ENCODE measurements around the gene MECR. TPM values are rescaled to one million over a fixed set of nuclear protein-coding genes. Genes with fewer than 3 reads are reported as not detected.

MECR gene
- total and polyA plus RNA-seq, 10 of the 15 experiments (the other 5 are each of a cell fraction or from before 2014, with no cell fraction given), result 7.6 to 66.3 (median 38.7) TPM

DNA sequence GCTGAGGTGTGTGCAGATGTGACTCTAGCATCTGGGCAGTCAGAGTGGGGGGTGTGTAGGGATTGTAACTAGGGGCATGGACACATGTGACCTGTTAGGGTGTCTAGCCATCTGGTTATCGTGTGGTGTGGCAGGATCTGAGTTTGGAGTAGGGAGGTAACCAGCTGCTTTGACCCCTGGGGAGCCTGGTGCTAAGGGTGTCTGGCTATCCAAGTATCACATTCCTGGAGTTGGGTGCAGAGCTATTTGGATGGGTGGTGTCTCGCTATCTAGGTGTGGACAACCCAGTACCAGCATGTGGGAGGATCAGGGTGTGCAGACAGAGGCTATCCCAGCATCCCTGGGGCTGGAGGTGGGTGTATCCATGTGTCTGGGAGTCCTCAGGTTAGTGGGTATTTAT, 10.3 kb upstream of the MECR start:
- intact Hi-C loops (cut with micrococcal nuclease; ENCODE audit: unreplicated experiment), result no loop called here
- Histone ChIP-seq H3K27me3 (replicated peaks in 1 of 2; ENCODE audit: control insufficient read depth in 2 of 2, insufficient read depth in 2 of 2, low read length in 1 of 2) (peaks cover 10 to 21% of the 10 kb centered on the region in 2 experiments), H3K79me2 (ENCODE audit: control insufficient read depth, insufficient read depth, low read length) (no peaks in the 10 kb centered on the region), H3K9ac (ENCODE audit: control insufficient read depth, insufficient read depth, low read length) (no peak overlapping the region), H3K36me3 (ENCODE audit: control insufficient read depth in 2 of 2, insufficient read depth in 2 of 2, low read length in 1 of 2) (no peaks in the 10 kb centered on the region), H3K27ac (ENCODE audit: control insufficient read depth, insufficient read depth) (no peak overlapping the region), H3K4me2 (ENCODE audit: control insufficient read depth, insufficient read depth) (no peak overlapping the region), H3K4me1 (ENCODE audit: control insufficient read depth, insufficient read depth, low read length) (peaks cover 8% of the 10 kb centered on the region), H2AFZ (ENCODE audit: control insufficient read depth, low read depth, low read length) (no peak overlapping the region), H3K9me3 (replicated peaks; ENCODE audit: control insufficient read depth, insufficient read depth, low read length) (no peaks in the 10 kb centered on the region), H4K20me1 (ENCODE audit: control insufficient read depth, insufficient read depth) (no peaks in the 10 kb centered on the region), H3K4me3 (no peak overlapping the region)
- ChIA-PET RAD21 (ENCODE audit: unreplicated experiment) (no interaction called here), CTCF (no interaction called here), SMC1A (ENCODE audit: uncharacterized antibody, unreplicated experiment) (no interaction called here), POLR2A (no interaction called here)
- FAIRE-seq (no peak), DNase-seq (ENCODE audit: low read depth, low spot score) (no peak), ATAC-seq (no peak)
- no TSS peak for BruUV-seq (replicated peaks)
- TF ChIP-seq, protein P1, sequence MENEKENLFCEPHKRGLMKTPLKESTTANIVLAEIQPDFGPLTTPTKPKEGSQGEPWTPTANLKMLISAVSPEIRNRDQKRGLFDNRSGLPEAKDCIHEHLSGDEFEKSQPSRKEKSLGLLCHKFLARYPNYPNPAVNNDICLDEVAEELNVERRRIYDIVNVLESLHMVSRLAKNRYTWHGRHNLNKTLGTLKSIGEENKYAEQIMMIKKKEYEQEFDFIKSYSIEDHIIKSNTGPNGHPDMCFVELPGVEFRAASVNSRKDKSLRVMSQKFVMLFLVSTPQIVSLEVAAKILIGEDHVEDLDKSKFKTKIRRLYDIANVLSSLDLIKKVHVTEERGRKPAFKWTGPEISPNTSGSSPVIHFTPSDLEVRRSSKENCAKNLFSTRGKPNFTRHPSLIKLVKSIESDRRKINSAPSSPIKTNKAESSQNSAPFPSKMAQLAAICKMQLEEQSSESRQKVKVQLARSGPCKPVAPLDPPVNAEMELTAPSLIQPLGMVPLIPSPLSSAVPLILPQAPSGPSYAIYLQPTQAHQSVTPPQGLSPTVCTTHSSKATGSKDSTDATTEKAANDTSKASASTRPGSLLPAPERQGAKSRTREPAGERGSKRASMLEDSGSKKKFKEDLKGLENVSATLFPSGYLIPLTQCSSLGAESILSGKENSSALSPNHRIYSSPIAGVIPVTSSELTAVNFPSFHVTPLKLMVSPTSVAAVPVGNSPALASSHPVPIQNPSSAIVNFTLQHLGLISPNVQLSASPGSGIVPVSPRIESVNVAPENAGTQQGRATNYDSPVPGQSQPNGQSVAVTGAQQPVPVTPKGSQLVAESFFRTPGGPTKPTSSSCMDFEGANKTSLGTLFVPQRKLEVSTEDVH (IDR thresholded peaks at IDR 0.05; ENCODE audit: low read depth, partially characterized antibody), result no peak
- no peak for TF ChIP-seq RBBP5 (conservative IDR thresholded peaks at IDR 0.05)
- WGBS (ENCODE audit: insufficient coverage, insufficient replicate concordance, low lambda C conversion rate, missing lambda C conversion rate), result 0% methylated on average over 2 of the region's 2 CpGs
- in situ Hi-C loops (cut with MboI), result loop anchor here (10.0 kb wide), 1 partner anchor 604 kb away; no protein-coding TSS in a partner anchor

DNA sequence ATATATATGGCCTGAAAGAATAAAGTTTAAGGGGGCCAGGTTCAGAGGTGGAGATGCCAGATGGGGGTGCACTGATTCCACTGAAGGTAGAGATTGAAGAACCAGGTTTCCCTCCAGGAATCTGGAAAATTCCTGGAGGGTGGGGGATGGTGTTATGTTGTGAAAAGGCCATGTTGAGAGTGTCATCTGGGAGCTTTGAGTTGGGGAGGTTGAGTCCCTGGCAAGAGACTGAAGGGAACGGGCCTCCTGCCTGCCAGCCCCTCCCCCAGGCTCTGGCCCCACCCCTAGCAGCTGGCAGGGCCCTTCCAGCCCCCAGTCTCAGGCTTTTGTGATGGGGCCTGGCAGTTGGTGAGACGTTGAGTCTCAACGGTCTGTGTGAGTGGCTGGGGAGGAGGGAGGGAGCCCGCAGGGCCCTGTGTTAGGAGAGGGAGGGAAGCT, 9.7 kb upstream of the MECR start:
- no peak for DNase-seq (ENCODE audit: low read depth, low spot score)
- Histone ChIP-seq H3K79me2 (ENCODE audit: control insufficient read depth, insufficient read depth, low read length) (no peaks in the 10 kb centered on the region), H3K27ac (ENCODE audit: control insufficient read depth, insufficient read depth) (no peak overlapping the region), H3K9me3 (replicated peaks; ENCODE audit: control insufficient read depth, insufficient read depth, low read length) (no peaks in the 10 kb centered on the region), H3K4me3 (no peak overlapping the region), H3K4me2 (ENCODE audit: control insufficient read depth, insufficient read depth) (no peak overlapping the region), H2AFZ (ENCODE audit: control insufficient read depth, low read depth, low read length) (no peak overlapping the region), H3K4me1 (ENCODE audit: control insufficient read depth, insufficient read depth, low read length) (peaks cover 8% of the 10 kb centered on the region), H3K27me3 (replicated peaks in 1 of 2; ENCODE audit: control insufficient read depth in 2 of 2, insufficient read depth in 2 of 2, low read length in 1 of 2) (peaks cover 10 to 21% of the 10 kb centered on the region in 2 experiments), H4K20me1 (ENCODE audit: control insufficient read depth, insufficient read depth) (no peaks in the 10 kb centered on the region), H3K9ac (ENCODE audit: control insufficient read depth, insufficient read depth, low read length) (no peak overlapping the region), H3K36me3 (ENCODE audit: control insufficient read depth in 2 of 2, insufficient read depth in 2 of 2, low read length in 1 of 2) (no peaks in the 10 kb centered on the region)
- intact Hi-C loops (cut with micrococcal nuclease; ENCODE audit: unreplicated experiment) (no loop called here), in situ Hi-C loops (cut with MboI) (loop anchor here (10.0 kb wide), 1 partner anchor 604 kb away; no protein-coding TSS in a partner anchor)
- WGBS (ENCODE audit: insufficient coverage, insufficient replicate concordance, low lambda C conversion rate, missing lambda C conversion rate), result 0% methylated on average over 1 of the region's 4 CpGs
- ChIA-PET POLR2A (no interaction called here), RAD21 (ENCODE audit: unreplicated experiment) (no interaction called here), CTCF (interaction anchor here (0.5 to 1.1 kb wide), 4 partner anchors 10 to 553 kb away, joined by 3 to 4 read pairs (median 3); no protein-coding TSS in a partner anchor), SMC1A (ENCODE audit: uncharacterized antibody, unreplicated experiment) (no interaction called here)
- BruUV-seq (replicated peaks), result no TSS peak
- FAIRE-seq, result no peak
- ATAC-seq, result no peak
- TF ChIP-seq KAT2A (conservative IDR thresholded peaks at IDR 0.05; ENCODE audit: control insufficient read depth, low read depth, low read length), result no peak
- TF ChIP-seq, protein P2, sequence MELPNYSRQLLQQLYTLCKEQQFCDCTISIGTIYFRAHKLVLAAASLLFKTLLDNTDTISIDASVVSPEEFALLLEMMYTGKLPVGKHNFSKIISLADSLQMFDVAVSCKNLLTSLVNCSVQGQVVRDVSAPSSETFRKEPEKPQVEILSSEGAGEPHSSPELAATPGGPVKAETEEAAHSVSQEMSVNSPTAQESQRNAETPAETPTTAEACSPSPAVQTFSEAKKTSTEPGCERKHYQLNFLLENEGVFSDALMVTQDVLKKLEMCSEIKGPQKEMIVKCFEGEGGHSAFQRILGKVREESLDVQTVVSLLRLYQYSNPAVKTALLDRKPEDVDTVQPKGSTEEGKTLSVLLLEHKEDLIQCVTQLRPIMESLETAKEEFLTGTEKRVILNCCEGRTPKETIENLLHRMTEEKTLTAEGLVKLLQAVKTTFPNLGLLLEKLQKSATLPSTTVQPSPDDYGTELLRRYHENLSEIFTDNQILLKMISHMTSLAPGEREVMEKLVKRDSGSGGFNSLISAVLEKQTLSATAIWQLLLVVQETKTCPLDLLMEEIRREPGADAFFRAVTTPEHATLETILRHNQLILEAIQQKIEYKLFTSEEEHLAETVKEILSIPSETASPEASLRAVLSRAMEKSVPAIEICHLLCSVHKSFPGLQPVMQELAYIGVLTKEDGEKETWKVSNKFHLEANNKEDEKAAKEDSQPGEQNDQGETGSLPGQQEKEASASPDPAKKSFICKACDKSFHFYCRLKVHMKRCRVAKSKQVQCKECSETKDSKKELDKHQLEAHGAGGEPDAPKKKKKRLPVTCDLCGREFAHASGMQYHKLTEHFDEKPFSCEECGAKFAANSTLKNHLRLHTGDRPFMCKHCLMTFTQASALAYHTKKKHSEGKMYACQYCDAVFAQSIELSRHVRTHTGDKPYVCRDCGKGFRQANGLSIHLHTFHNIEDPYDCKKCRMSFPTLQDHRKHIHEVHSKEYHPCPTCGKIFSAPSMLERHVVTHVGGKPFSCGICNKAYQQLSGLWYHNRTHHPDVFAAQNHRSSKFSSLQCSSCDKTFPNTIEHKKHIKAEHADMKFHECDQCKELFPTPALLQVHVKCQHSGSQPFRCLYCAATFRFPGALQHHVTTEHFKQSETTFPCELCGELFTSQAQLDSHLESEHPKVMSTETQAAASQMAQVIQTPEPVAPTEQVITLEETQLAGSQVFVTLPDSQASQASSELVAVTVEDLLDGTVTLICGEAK (IDR thresholded peaks at IDR 0.05; ENCODE audit: borderline replicate concordance), result no peak
- TF ChIP-seq RAD21 (IDR thresholded peaks at IDR 0.05; ENCODE audit: insufficient read depth, low read depth, low read length), result no peak
- TF ChIP-seq CBX5 (IDR thresholded peaks at IDR 0.05; ENCODE audit: low read depth), result no peak
- no peak for TF ChIP-seq BRCA1 (IDR thresholded peaks at IDR 0.05; ENCODE audit: low read depth, low read length)
- no peak for TF ChIP-seq ETV6 (conservative IDR thresholded peaks at IDR 0.05 in 1 of 2, IDR thresholded peaks at IDR 0.05 in 1 of 2; ENCODE audit: borderline replicate concordance in 1 of 2, low read depth in 1 of 2)
- TF ChIP-seq NFXL1 (IDR thresholded peaks at IDR 0.05; ENCODE audit: borderline replicate concordance), result no peak
- no peak for TF ChIP-seq ZBED1 (IDR thresholded peaks at IDR 0.05; ENCODE audit: borderline replicate concordance)
- no peak for TF ChIP-seq ZNF274 (IDR thresholded peaks at IDR 0.05; ENCODE audit: insufficient read depth, insufficient read length)
